ENCODE measurements around the gene RYR2. TPM values are rescaled to one million over a fixed set of nuclear protein-coding genes. Genes with fewer than 3 reads are reported as not detected.

RYR2 gene
- total and polyA plus RNA-seq, 2 of the 8 experiments (the other 6 are each of a cell fraction or from before 2014, with no cell fraction given) = 1.3 to 4.4 TPM

DNA sequence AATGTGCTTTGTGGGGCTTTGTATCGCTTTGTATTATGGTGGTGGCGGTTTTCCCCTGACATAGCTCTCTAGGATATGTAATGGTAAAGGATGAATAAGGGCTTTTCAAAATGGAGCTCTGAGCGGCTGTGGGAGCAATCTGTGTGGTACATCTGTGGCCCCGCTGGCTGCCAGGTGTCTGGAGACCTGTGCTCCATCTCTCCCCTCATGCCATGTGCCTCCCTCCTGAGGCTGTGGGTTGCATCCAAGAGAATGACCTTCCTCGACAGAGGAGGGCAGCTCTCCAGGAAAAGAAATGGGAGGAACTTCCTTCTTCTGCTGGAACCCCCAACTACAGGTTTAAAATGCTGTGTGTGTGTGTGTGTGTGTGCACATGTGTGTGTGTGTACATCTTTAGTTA, 78.7 kb downstream of the RYR2 start:
- H4K5ac ChIP-seq (ENCODE audit: insufficient read length, low read depth, low read length) = no peak overlapping the region
- FAIRE-seq = no peak
- H2AK5ac ChIP-seq (ENCODE audit: low read depth, low read length) = no peak overlapping the region
- H3K18ac ChIP-seq (ENCODE audit: extremely low read depth, low read length) = no peak overlapping the region
- no peak overlapping the region for H2BK20ac ChIP-seq (ENCODE audit: low read length)
- H3K4me2 ChIP-seq (ENCODE audit: insufficient read depth in 1 of 2, low read depth in 2 of 2, low read length in 2 of 2) = no peak overlapping the region
- POLR2A ChIA-PET (ENCODE audit: partially characterized antibody) = no interaction called here
- TF ChIP-seq TEAD4 (IDR thresholded peaks at IDR 0.05; ENCODE audit: low read depth, low read length) = no peak
- TF ChIP-seq POLR2A (IDR thresholded peaks at IDR 0.05; ENCODE audit: control extremely low read depth in 1 of 2, low read depth in 2 of 2, low read length in 2 of 2) = no peak
- no peaks in the 10 kb centered on the region; the same call in 1 of the 2 replicates for H3K23me2 ChIP-seq (ENCODE audit: low read depth, low read length)
- H4K91ac ChIP-seq (replicated peaks; ENCODE audit: insufficient read length, low read length) = no peak overlapping the region
- no peak overlapping the region for H3K27ac ChIP-seq (ENCODE audit: low read depth, low read length)
- no peak overlapping the region for H3K4me3 ChIP-seq (ENCODE audit: extremely low read depth in 1 of 4, insufficient read depth in 2 of 4, low read depth in 3 of 4, low read length in 4 of 4)
- no peak overlapping the region for H2BK5ac ChIP-seq (ENCODE audit: low read depth, low read length)
- WGBS, 2 experiments (ENCODE audit: extremely low coverage in 1 of 2, insufficient coverage in 1 of 2, insufficient read length in 1 of 2, insufficient replicate concordance in 2 of 2, low coverage in 1 of 2, low lambda C conversion rate in 2 of 2, missing lambda C conversion rate in 1 of 2) = 92% methylated on average over 5 of the region's 5 CpGs; no CpG with 5 or more reads in 1 of the 2 experiments
- no peak overlapping the region for H3K4ac ChIP-seq (replicated peaks; ENCODE audit: insufficient read length, low read depth, low read length)
- no peaks in the 10 kb centered on the region for H3K36me3 ChIP-seq (ENCODE audit: control insufficient read depth in 2 of 4, insufficient read depth in 4 of 4, low read length in 3 of 4)
- no peak overlapping the region for H3K9ac ChIP-seq (replicated peaks in 1 of 4; ENCODE audit: extremely low read depth in 1 of 4, low read depth in 3 of 4, low read length in 3 of 4)
- no peak overlapping the region for H2BK120ac ChIP-seq (replicated peaks; ENCODE audit: low read depth, low read length)
- H3K79me1 ChIP-seq (ENCODE audit: low read depth, low read length) = peaks cover 4% of the 10 kb centered on the region; the same call in 1 of the 2 replicates
- no peaks in the 10 kb centered on the region for H4K20me1 ChIP-seq (replicated peaks in 1 of 2; ENCODE audit: control insufficient read depth in 1 of 2, insufficient read depth in 2 of 2, low read length in 2 of 2)
- peaks cover 0 to 2% (median 0%) of the 10 kb centered on the region in 4 experiments; a peak in 1 of 7 replicates for H3K4me1 ChIP-seq (replicated peaks in 1 of 4; ENCODE audit: control insufficient read depth in 3 of 4, insufficient read depth in 4 of 4, low read length in 3 of 4)
- no peak overlapping the region for H2BK15ac ChIP-seq (ENCODE audit: low read length)
- H4K8ac ChIP-seq (ENCODE audit: extremely low read depth, insufficient read depth, low read length) = no peak overlapping the region
- CTCF ChIA-PET (ENCODE audit: partially characterized antibody) = interaction anchor here (1.1 to 1.2 kb wide), 5 partner anchors 75 to 361 kb away, joined by 3 to 5 read pairs (median 3); partner anchors contain the start of gene RYR2
- H3K79me2 ChIP-seq (ENCODE audit: control insufficient read depth in 1 of 2, insufficient read depth in 2 of 2, low read length in 2 of 2) = 0 out of 4 replicates have a peak, but pooled peaks cover 0 to 2% of the 10 kb centered on the region in 2 experiments
- H2BK12ac ChIP-seq (ENCODE audit: low read depth, low read length) = no peak overlapping the region
- H3K56ac ChIP-seq (replicated peaks; ENCODE audit: insufficient read length, low read depth, low read length) = no peak overlapping the region
- no peaks in the 10 kb centered on the region for H3K9me3 ChIP-seq (ENCODE audit: insufficient read depth in 2 of 2, low read depth in 1 of 2, low read length in 1 of 2)
- no peak for DNase-seq (ENCODE audit: low read depth in 1 of 2, low spot score in 2 of 2)
- H3K27me3 ChIP-seq (replicated peaks in 1 of 4; ENCODE audit: control insufficient read depth in 3 of 4, extremely low read depth in 1 of 4, insufficient read depth in 3 of 4, low read length in 3 of 4) = no peaks in the 10 kb centered on the region
- no peak overlapping the region for H2AFZ ChIP-seq (ENCODE audit: low read length)
- H3K14ac ChIP-seq (ENCODE audit: insufficient read length) = no peak overlapping the region
- no peak overlapping the region for H3K23ac ChIP-seq (ENCODE audit: insufficient read length)
